Esophagus muscularis mucosa (tissue), 4 donors: ENCODE data around the gene LDHD.

ENCODE experiments used
- EP300 ChIP-seq: sonication (generic); formaldehyde crosslinking; IDR thresholded peaks from one replicate; pipeline ENCODE4 v1.6.1; 2017; ENCODE audit warnings: antibody characterized with exemption
- POLR2A ChIP-seq: fragments of 450-650 bp; IDR thresholded peaks from one replicate; pipeline ENCODE4 v1.6.1; 2017; ENCODE audit warnings: antibody characterized with exemption, moderate library complexity, mild to moderate bottlenecking, low read depth
- POLR2AphosphoS5 ChIP-seq, 2 donors: sonication (generic); formaldehyde crosslinking; IDR thresholded peaks; one replicate each; pipeline ENCODE4 v1.6.1; 2017; ENCODE audit warnings: antibody characterized with exemption in 2 of 2
- TF ChIP-seq, protein P1 (sequence below), 3 experiments: fragments of 200-600 bp in 2 of 3; fragments of 450-650 bp in 1 of 3; sonication (generic) in 2 of 3; IDR thresholded peaks; one replicate each; pipeline ENCODE4 v1.5.1; 2017 to 2019; ENCODE audit warnings: antibody characterized with exemption in 3 of 3, mild to moderate bottlenecking in 2 of 3, moderate library complexity in 1 of 3

- TF ChIP-seq, protein P1, sequence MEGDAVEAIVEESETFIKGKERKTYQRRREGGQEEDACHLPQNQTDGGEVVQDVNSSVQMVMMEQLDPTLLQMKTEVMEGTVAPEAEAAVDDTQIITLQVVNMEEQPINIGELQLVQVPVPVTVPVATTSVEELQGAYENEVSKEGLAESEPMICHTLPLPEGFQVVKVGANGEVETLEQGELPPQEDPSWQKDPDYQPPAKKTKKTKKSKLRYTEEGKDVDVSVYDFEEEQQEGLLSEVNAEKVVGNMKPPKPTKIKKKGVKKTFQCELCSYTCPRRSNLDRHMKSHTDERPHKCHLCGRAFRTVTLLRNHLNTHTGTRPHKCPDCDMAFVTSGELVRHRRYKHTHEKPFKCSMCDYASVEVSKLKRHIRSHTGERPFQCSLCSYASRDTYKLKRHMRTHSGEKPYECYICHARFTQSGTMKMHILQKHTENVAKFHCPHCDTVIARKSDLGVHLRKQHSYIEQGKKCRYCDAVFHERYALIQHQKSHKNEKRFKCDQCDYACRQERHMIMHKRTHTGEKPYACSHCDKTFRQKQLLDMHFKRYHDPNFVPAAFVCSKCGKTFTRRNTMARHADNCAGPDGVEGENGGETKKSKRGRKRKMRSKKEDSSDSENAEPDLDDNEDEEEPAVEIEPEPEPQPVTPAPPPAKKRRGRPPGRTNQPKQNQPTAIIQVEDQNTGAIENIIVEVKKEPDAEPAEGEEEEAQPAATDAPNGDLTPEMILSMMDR (IDR thresholded peaks at IDR 0.05), result no peak
- TF ChIP-seq EP300, result no peak
- TF ChIP-seq POLR2A, result no peak
- no peak for TF ChIP-seq POLR2AphosphoS5 (IDR thresholded peaks at IDR 0.05)
These were observed 18.4 kb downstream of the LDHD start for GRCh38 chr16:75097941-75098901.
